H1 (cell line): ENCODE data around the gene ABHD16A. TPM values are rescaled to one million over a fixed set of nuclear protein-coding genes. Genes with fewer than 3 reads are reported as not detected.

Experiments
- CTCF ChIA-PET: fragments of 300-600 bp; sonication (Branson Sonifier 250); formaldehyde crosslinking; loops from one replicate; lab custom pipeline; 2021; ENCODE audit not compliant: partially characterized antibody; lab: Charles Lee
- POLR2A ChIA-PET: fragments of 300-600 bp; sonication (Branson Sonifier 250); formaldehyde crosslinking; loops from one replicate; lab custom pipeline; 2021; ENCODE audit warnings: inconsistent platforms; ENCODE audit not compliant: partially characterized antibody; lab: Charles Lee
- DNase-seq, 2 experiments: peaks; one replicate each; pipeline versions ENCODE4 v3.0.0 to v3.0.0-alpha.2; 2010 to 2022; ENCODE audit warnings: low spot score in 2 of 2, low read depth in 1 of 2, mixed read lengths in 1 of 2
- FAIRE-seq: peaks from 2 replicates; lab custom pipeline; 2011; peaks lifted over from hg19 to GRCh38; lab: Jason Lieb, UNC
- H2AFZ ChIP-seq: 2 replicates; pipeline ENCODE4 v1.8.1; 2012; ENCODE audit warnings: low read length, inconsistent platforms
- H2AK5ac ChIP-seq: 2 replicates; pipeline ENCODE4 v1.6.1; 2013; ENCODE audit warnings: low read depth, low read length
- H2BK120ac ChIP-seq: replicated peaks from 2 replicates; pipeline ENCODE3; 2013; ENCODE audit warnings: low read depth, low read length, inconsistent platforms
- H2BK12ac ChIP-seq: 2 replicates; pipeline ENCODE4 v1.6.1; 2013; ENCODE audit warnings: low read depth, low read length
- H2BK15ac ChIP-seq: 2 replicates; pipeline ENCODE4 v1.6.1; 2013; ENCODE audit warnings: low read length
- H2BK20ac ChIP-seq: 2 replicates; pipeline ENCODE4 v1.6.1; 2013; ENCODE audit warnings: low read length
- H2BK5ac ChIP-seq: 2 replicates; pipeline ENCODE4 v1.6.1; 2013; ENCODE audit warnings: low read depth, low read length
- H3K14ac ChIP-seq: 2 replicates; pipeline ENCODE4 v1.6.1; 2013; ENCODE audit warnings: inconsistent platforms; ENCODE audit not compliant: insufficient read length
- H3K18ac ChIP-seq: 2 replicates; pipeline ENCODE4 v1.6.1; 2013; ENCODE audit warnings: low read length; ENCODE audit errors: extremely low read depth
- H3K23ac ChIP-seq: 2 replicates; pipeline ENCODE4 v1.6.1; 2013; ENCODE audit warnings: inconsistent platforms; ENCODE audit not compliant: insufficient read length
- H3K23me2 ChIP-seq: 2 replicates; pipeline ENCODE4 v1.6.1; 2013; ENCODE audit warnings: low read depth, low read length
- H3K27ac ChIP-seq: 2 replicates; pipeline ENCODE4 v1.6.1; 2011; ENCODE audit warnings: low read depth, low read length, inconsistent platforms
- H3K27me3 ChIP-seq, 4 experiments: replicated peaks in 1 of 4; 1 replicate in 1 of 4; 2 replicates in 3 of 4; pipeline versions ENCODE4 v1.6.1 to v1.8.1; 2011 to 2013; ENCODE audit warnings: low read length in 3 of 4, mild to moderate bottlenecking in 3 of 4, inconsistent platforms in 2 of 4, mixed read lengths in 2 of 4, moderate library complexity in 1 of 4; ENCODE audit not compliant: control insufficient read depth in 3 of 4, insufficient read depth in 3 of 4; ENCODE audit errors: extremely low read depth in 1 of 4
- H3K36me3 ChIP-seq, 4 experiments: 2 replicates each; pipeline versions ENCODE4 v1.6.1 to v1.8.1; 2011 to 2013; ENCODE audit warnings: mild to moderate bottlenecking in 4 of 4, low read length in 3 of 4, moderate library complexity in 2 of 4, control low read depth in 1 of 4, inconsistent platforms in 1 of 4; ENCODE audit not compliant: insufficient read depth in 4 of 4, control insufficient read depth in 2 of 4
- H3K4ac ChIP-seq: replicated peaks from 2 replicates; pipeline ENCODE3; 2013; ENCODE audit warnings: low read length, low read depth, mixed read lengths, inconsistent platforms; ENCODE audit not compliant: insufficient read length
- H3K4me1 ChIP-seq, 4 experiments: replicated peaks in 1 of 4; 1 replicate in 1 of 4; 2 replicates in 3 of 4; pipeline versions ENCODE4 v1.6.1 to v1.8.1; 2011 to 2013; ENCODE audit warnings: low read length in 3 of 4, inconsistent platforms in 2 of 4, mixed read lengths in 1 of 4; ENCODE audit not compliant: insufficient read depth in 4 of 4, control insufficient read depth in 3 of 4
- H3K4me2 ChIP-seq, 2 experiments: 2 replicates each; pipeline versions ENCODE4 v1.6.1 to v1.8.1; 2011 to 2013; ENCODE audit warnings: low read depth in 2 of 2, low read length in 2 of 2, control low read depth in 1 of 2, inconsistent platforms in 1 of 2, mild to moderate bottlenecking in 1 of 2; ENCODE audit not compliant: insufficient read depth in 1 of 2
- H3K4me3 ChIP-seq, 4 experiments: fragments of 200-600, 300-600 bp in 1 of 4; sonication (generic), shearing (Covaris generic), sonication (Bioruptor Twin) in 1 of 4; 2 replicates each; pipeline versions ENCODE4 v1.5.1 to v1.8.1; 2011 to 2016; ENCODE audit warnings: low read length in 4 of 4, low read depth in 3 of 4, control low read depth in 2 of 4, inconsistent platforms in 2 of 4, mild to moderate bottlenecking in 2 of 4, mixed read lengths in 1 of 4, moderate library complexity in 1 of 4; ENCODE audit not compliant: insufficient read depth in 2 of 4; ENCODE audit errors: extremely low read depth in 1 of 4
- H3K56ac ChIP-seq: replicated peaks from 2 replicates; pipeline ENCODE3; 2013; ENCODE audit warnings: low read depth, mild to moderate bottlenecking, mixed read lengths, low read length, inconsistent platforms; ENCODE audit not compliant: insufficient read length
- H3K79me1 ChIP-seq: 2 replicates; pipeline ENCODE4 v1.6.1; 2013; ENCODE audit warnings: low read depth, low read length, control low read depth
- H3K79me2 ChIP-seq, 2 experiments: 2 replicates each; pipeline versions ENCODE4 v1.6.1 to v1.8.1; 2012 to 2013; ENCODE audit warnings: low read length in 2 of 2, mild to moderate bottlenecking in 2 of 2, inconsistent platforms in 1 of 2; ENCODE audit not compliant: insufficient read depth in 2 of 2, control insufficient read depth in 1 of 2
- H3K9ac ChIP-seq, 4 experiments: replicated peaks in 1 of 4; 1 replicate in 1 of 4; 2 replicates in 3 of 4; pipeline versions ENCODE4 v1.6.1 to v1.8.1; 2011 to 2013; ENCODE audit warnings: low read depth in 3 of 4, low read length in 3 of 4, control low read depth in 2 of 4, mild to moderate bottlenecking in 2 of 4, moderate library complexity in 2 of 4, inconsistent platforms in 1 of 4; ENCODE audit errors: extremely low read depth in 1 of 4
- H3K9me3 ChIP-seq, 2 experiments: 2 replicates each; pipeline versions ENCODE4 v1.6.1 to v1.8.1; 2012 to 2013; ENCODE audit warnings: mild to moderate bottlenecking in 2 of 2, moderate library complexity in 2 of 2, control low read depth in 1 of 2, inconsistent platforms in 1 of 2, low read depth in 1 of 2, low read length in 1 of 2, mixed read lengths in 1 of 2; ENCODE audit not compliant: insufficient read depth in 2 of 2
- H4K20me1 ChIP-seq, 2 experiments: replicated peaks in 1 of 2; 2 replicates each; pipeline versions ENCODE3 to v1.8.1; 2011 to 2013; ENCODE audit warnings: inconsistent platforms in 2 of 2, low read length in 2 of 2, mild to moderate bottlenecking in 1 of 2; ENCODE audit not compliant: insufficient read depth in 2 of 2, control insufficient read depth in 1 of 2
- H4K5ac ChIP-seq: 2 replicates; pipeline ENCODE4 v1.6.1; 2013; ENCODE audit warnings: low read length, low read depth, mixed read lengths, inconsistent platforms; ENCODE audit not compliant: insufficient read length
- H4K8ac ChIP-seq: 2 replicates; pipeline ENCODE4 v1.8.0; 2013; ENCODE audit warnings: mild to moderate bottlenecking, moderate library complexity, low read length, inconsistent platforms; ENCODE audit not compliant: insufficient read depth; ENCODE audit errors: extremely low read depth
- H4K91ac ChIP-seq: replicated peaks from 2 replicates; pipeline ENCODE3; 2013; ENCODE audit warnings: low read length, mixed read lengths, inconsistent platforms; ENCODE audit not compliant: insufficient read length
- BCL11A ChIP-seq, 2 experiments: IDR thresholded peaks; one replicate each; pipeline ENCODE4 v1.6.1; 2011; ENCODE audit warnings: low read depth in 2 of 2, low read length in 2 of 2, mild to moderate bottlenecking in 2 of 2
- HDAC2 ChIP-seq, 2 experiments: fragments of 300-600 bp in 1 of 2; sonication (generic) in 1 of 2; IDR thresholded peaks; 2 replicates each; pipeline ENCODE4 v1.6.1; 2011 to 2012; ENCODE audit warnings: low read depth in 2 of 2, low read length in 2 of 2, mild to moderate bottlenecking in 2 of 2, moderate library complexity in 2 of 2, borderline replicate concordance in 1 of 2, inconsistent platforms in 1 of 2
- POLR2AphosphoS5 ChIP-seq: IDR thresholded peaks from 2 replicates; pipeline ENCODE4 v1.6.1; 2011; ENCODE audit warnings: low read depth, low read length
- WGBS, 2 experiments: shearing (Covaris generic) in 1 of 2; methylation state at CpG; one replicate each; pipeline versions ENCODE4 v1.1.6 to v1.1.7; 2013 to 2015; ENCODE audit warnings: low lambda C conversion rate in 2 of 2, mixed read lengths in 2 of 2, inconsistent platforms in 1 of 2, low coverage in 1 of 2, missing lambda C conversion rate in 1 of 2; ENCODE audit not compliant: insufficient replicate concordance in 2 of 2, insufficient coverage in 1 of 2, insufficient read length in 1 of 2; ENCODE audit errors: extremely low coverage in 1 of 2, missing lambda C conversion rate in 1 of 2; 5-methylcytosine and 5-hydroxymethylcytosine counted together
- polyA plus RNA-seq, 7 experiments: library from polyadenylated mRNA; depleted of rRNA in 3 of 7; stranded (reverse) in 5 of 7; unstranded in 2 of 7; fragments of >200 nt in 5 of 7; fragments of 200-250 nt in 2 of 7; gene quantifications; 1 replicate in 5 of 7; 2 replicates in 1 of 7; 4 replicates in 1 of 7; pipeline versions ENCODE4 v1.2.1 to v1.2.3, GENCODE V29; 2011 to 2013; ENCODE audit warnings: missing spikeins in 2 of 7, mixed read lengths in 2 of 7
- total RNA-seq: library from RNA; stranded (reverse); fragmentation: NEBNext Ultra II Directional; extraction: Animal tissue kit (Norgen Biotek cat#: 25700); gene quantifications from 2 replicates; pipeline ENCODE4 v1.2.1, GENCODE V29; 2021
- TF ChIP-seq, protein P1 (sequence below): IDR thresholded peaks from 2 replicates; pipeline ENCODE4 v1.6.1; 2012; ENCODE audit warnings: low read length, inconsistent platforms
- TF ChIP-seq, protein P2 (sequence below), 3 experiments: IDR thresholded peaks; 1 replicate in 2 of 3; 2 replicates in 1 of 3; pipeline versions ENCODE4 v1.5.1 to v1.6.1; 2011; ENCODE audit warnings: low read length in 3 of 3, mild to moderate bottlenecking in 3 of 3, inconsistent platforms in 2 of 3, low read depth in 1 of 3, moderate library complexity in 1 of 3; ENCODE audit not compliant: insufficient read depth in 1 of 3; ENCODE audit errors: control extremely low read depth in 1 of 3

ABHD16A gene
- total and polyA plus RNA-seq, 2 of the 8 experiments (the other 6 are each of a cell fraction or from before 2014, with no cell fraction given): 32.9 to 40.2 TPM

DNA sequence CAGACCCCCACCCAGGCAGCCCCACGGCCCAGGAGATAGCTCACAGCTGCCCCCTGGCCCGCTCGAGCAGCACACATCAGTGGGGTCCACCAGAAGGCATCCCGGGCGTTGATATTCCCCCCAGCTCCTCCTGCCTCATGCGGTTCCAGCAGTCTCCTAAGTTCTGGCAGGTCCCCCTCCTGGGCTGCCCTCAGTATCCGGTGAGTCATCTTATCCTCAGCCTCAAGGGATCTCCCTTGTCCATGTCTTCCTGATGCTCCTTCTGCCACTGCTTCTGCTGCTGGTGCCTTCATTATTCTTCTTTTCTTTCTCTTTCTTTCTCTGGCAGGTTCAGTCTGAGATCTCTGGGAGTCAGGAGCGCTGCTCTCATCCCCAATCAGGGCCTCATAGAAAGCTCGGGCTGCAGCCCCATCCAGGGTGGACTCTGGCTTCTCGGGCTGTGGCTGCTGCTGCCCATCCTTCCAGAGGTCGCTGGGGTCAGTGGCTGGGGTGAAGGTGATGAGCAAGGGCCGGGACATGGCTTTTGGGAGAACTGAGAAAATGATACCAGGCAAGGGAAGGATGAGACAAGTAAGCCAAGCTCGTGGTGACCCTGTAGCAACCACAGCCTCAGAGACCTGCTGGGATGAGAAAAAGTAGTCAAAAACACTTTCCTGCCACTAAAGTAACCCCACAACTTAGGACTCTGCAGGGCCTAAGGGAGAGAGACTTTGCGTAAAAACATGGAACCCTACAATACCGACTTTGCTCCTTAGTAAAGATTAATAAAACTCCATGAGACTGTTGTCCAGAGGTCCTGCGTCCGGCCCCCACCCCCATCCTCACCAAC, 38.9 kb downstream of the ABHD16A start:
- H4K8ac ChIP-seq: 0 out of 2 replicates have a peak overlapping the region, but pooled peaks have one; percentile 42
- no peak overlapping the region for H3K4ac ChIP-seq
- peaks cover 22 to 38% (median 28%) of the 10 kb centered on the region in 4 experiments for H3K36me3 ChIP-seq
- H3K4me2 ChIP-seq: peak overlapping the region; percentile 74 to 82
- H3K14ac ChIP-seq: no peak overlapping the region
- H3K9me3 ChIP-seq: no peaks in the 10 kb centered on the region
- peak overlapping the region; percentile 37 for H3K56ac ChIP-seq
- H2BK12ac ChIP-seq: peak overlapping the region; percentile 10; the same call in 1 of the 2 replicates
- TF ChIP-seq HDAC2 (IDR thresholded peaks at IDR 0.05; ENCODE audit: borderline replicate concordance in 1 of 2, low read depth in 2 of 2, low read length in 2 of 2) (no peak), POLR2AphosphoS5 (no peak), BCL11A (IDR thresholded peaks at IDR 0.05; ENCODE audit: low read depth in 2 of 2, low read length in 2 of 2) (no peak)
- TF ChIP-seq, protein P1, sequence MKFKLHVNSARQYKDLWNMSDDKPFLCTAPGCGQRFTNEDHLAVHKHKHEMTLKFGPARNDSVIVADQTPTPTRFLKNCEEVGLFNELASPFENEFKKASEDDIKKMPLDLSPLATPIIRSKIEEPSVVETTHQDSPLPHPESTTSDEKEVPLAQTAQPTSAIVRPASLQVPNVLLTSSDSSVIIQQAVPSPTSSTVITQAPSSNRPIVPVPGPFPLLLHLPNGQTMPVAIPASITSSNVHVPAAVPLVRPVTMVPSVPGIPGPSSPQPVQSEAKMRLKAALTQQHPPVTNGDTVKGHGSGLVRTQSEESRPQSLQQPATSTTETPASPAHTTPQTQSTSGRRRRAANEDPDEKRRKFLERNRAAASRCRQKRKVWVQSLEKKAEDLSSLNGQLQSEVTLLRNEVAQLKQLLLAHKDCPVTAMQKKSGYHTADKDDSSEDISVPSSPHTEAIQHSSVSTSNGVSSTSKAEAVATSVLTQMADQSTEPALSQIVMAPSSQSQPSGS: 0 out of 2 replicates have a peak, but pooled peaks have one; percentile 4
- TF ChIP-seq, protein P2, sequence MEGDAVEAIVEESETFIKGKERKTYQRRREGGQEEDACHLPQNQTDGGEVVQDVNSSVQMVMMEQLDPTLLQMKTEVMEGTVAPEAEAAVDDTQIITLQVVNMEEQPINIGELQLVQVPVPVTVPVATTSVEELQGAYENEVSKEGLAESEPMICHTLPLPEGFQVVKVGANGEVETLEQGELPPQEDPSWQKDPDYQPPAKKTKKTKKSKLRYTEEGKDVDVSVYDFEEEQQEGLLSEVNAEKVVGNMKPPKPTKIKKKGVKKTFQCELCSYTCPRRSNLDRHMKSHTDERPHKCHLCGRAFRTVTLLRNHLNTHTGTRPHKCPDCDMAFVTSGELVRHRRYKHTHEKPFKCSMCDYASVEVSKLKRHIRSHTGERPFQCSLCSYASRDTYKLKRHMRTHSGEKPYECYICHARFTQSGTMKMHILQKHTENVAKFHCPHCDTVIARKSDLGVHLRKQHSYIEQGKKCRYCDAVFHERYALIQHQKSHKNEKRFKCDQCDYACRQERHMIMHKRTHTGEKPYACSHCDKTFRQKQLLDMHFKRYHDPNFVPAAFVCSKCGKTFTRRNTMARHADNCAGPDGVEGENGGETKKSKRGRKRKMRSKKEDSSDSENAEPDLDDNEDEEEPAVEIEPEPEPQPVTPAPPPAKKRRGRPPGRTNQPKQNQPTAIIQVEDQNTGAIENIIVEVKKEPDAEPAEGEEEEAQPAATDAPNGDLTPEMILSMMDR (IDR thresholded peaks at IDR 0.05; ENCODE audit: control extremely low read depth in 1 of 3, insufficient read depth in 1 of 3, low read depth in 1 of 3, low read length in 3 of 3): 0 out of 4 replicates have a peak, but pooled peaks of 1 of the 3 experiments have one; percentile 2
- TF ChIP-seq, all 59 proteins: peak for 2
- H3K79me2 ChIP-seq: peaks cover 0 to 52% of the 10 kb centered on the region in 2 experiments; a peak in 3 of 4 replicates
- H2AK5ac ChIP-seq: peak overlapping the region; percentile 43; the same call in 1 of the 2 replicates
- peak overlapping the region; percentile 88 to 94 (median 90) for H3K4me3 ChIP-seq
- ChIA-PET CTCF (interaction anchor here (0.6 to 3.8 kb wide), 20 partner anchors 9 to 288 kb away, joined by 3 to 38 read pairs (median 4); partner anchors contain the start of genes APOM, BAG6, LSM2 and TNF), POLR2A (interaction anchor here (0.6 to 25.5 kb wide), 51 partner anchors 9 to 1306 kb away, joined by 3 to 883 read pairs (median 4); partner anchors contain the start of genes ABHD16A, AIF1, APOM and ATP6V1G2)
- DNase-seq (no peak), FAIRE-seq (no peak)
- H3K23me2 ChIP-seq: peaks cover 12% of the 10 kb centered on the region
- peak overlapping the region; percentile 80 to 95 (median 90) for H3K9ac ChIP-seq
- H3K79me1 ChIP-seq: peaks cover 12% of the 10 kb centered on the region
- H4K91ac ChIP-seq: peak overlapping the region; percentile 6
- H3K18ac ChIP-seq: peak overlapping the region; percentile 98
- peaks cover 0 to 19% (median 5%) of the 10 kb centered on the region in 4 experiments; a peak in 5 of 7 replicates for H3K4me1 ChIP-seq
- peak overlapping the region; percentile 91 for H2BK5ac ChIP-seq
- no peaks in the 10 kb centered on the region for H3K27me3 ChIP-seq
- no peak overlapping the region for H2BK120ac ChIP-seq
- 49% methylated on average over 17 of the region's 17 CpGs; no CpG with 5 or more reads in 1 of the 2 experiments for WGBS, 2 experiments
- H2BK15ac ChIP-seq: no peak overlapping the region; the same call in 1 of the 2 replicates
- peaks cover 7 to 9% of the 10 kb centered on the region in 2 experiments for H4K20me1 ChIP-seq
- no peak overlapping the region for H4K5ac ChIP-seq
- H3K27ac ChIP-seq: peak overlapping the region; percentile 97
- no peak overlapping the region for H2AFZ ChIP-seq
- no peak overlapping the region for H2BK20ac ChIP-seq
- no peak overlapping the region for H3K23ac ChIP-seq
